Mucosa of stomach (tissue), 1 donor: ENCODE results near the gene FAM186B.

ENCODE experiments used
- H3K27me3 ChIP-seq: one replicate; pipeline ENCODE4 v1.7.0; 2013; ENCODE audit warnings: mild to moderate bottlenecking, low read length; ENCODE audit not compliant: control insufficient read depth, insufficient read depth
- H3K36me3 ChIP-seq: one replicate; pipeline ENCODE4 v1.7.0; 2013; ENCODE audit warnings: low read length; ENCODE audit not compliant: control insufficient read depth, insufficient read depth
- H3K4me1 ChIP-seq: one replicate; pipeline ENCODE4 v1.7.0; 2013; ENCODE audit warnings: mild to moderate bottlenecking, low read length; ENCODE audit not compliant: control insufficient read depth, insufficient read depth
- H3K4me3 ChIP-seq: one replicate; pipeline ENCODE4 v1.7.0; 2013; ENCODE audit warnings: low read length
- H3K9ac ChIP-seq: one replicate; pipeline ENCODE4 v1.7.0; 2013; ENCODE audit warnings: mild to moderate bottlenecking, low read length, moderate library complexity
- H3K9me3 ChIP-seq: one replicate; pipeline ENCODE4 v1.7.0; 2013; ENCODE audit warnings: mild to moderate bottlenecking, low read length, moderate library complexity; ENCODE audit not compliant: control insufficient read depth
- donor health status: Pancreatic carcinoma.

The FAM186B gene

GRCh38 chr12:49632401-49632800 is 27.0 kb upstream of the FAM186B start:
- no peak overlapping the region for H3K9ac ChIP-seq
- H3K4me3 ChIP-seq = no peak overlapping the region
- H3K9me3 ChIP-seq = no peaks in the 10 kb centered on the region
- no peaks in the 10 kb centered on the region for H3K27me3 ChIP-seq
- H3K36me3 ChIP-seq = no peaks in the 10 kb centered on the region
- H3K4me1 ChIP-seq = no peaks in the 10 kb centered on the region

GRCh38 chr12:49631336-49631907 is 26.0 kb upstream of the FAM186B start:
- Histone ChIP-seq H3K36me3 (no peaks in the 10 kb centered on the region), H3K27me3 (no peaks in the 10 kb centered on the region), H3K4me3 (no peak overlapping the region), H3K9me3 (no peaks in the 10 kb centered on the region), H3K4me1 (no peaks in the 10 kb centered on the region), H3K9ac (no peak overlapping the region)

GRCh38 chr12:49627752-49628360 is 22.4 kb upstream of the FAM186B start:
- H3K4me3 ChIP-seq = no peak overlapping the region
- no peaks in the 10 kb centered on the region for H3K9me3 ChIP-seq
- no peak overlapping the region for H3K9ac ChIP-seq
- H3K27me3 ChIP-seq = no peaks in the 10 kb centered on the region
- no peaks in the 10 kb centered on the region for H3K36me3 ChIP-seq
- H3K4me1 ChIP-seq = no peaks in the 10 kb centered on the region

- Histone ChIP-seq H3K27me3 (no peaks in the 10 kb centered on the region), H3K4me1 (peaks cover 1% of the 10 kb centered on the region), H3K4me3 (no peak overlapping the region), H3K9ac (no peak overlapping the region), H3K36me3 (no peaks in the 10 kb centered on the region), H3K9me3 (no peaks in the 10 kb centered on the region)
Observed at GRCh38 chr12:49626836-49627235, 21.4 kb upstream of the FAM186B start.

GRCh38 chr12:49626169-49626835 is 20.9 kb upstream of the FAM186B start:
- Histone ChIP-seq H3K4me1 (peaks cover 6% of the 10 kb centered on the region), H3K36me3 (no peaks in the 10 kb centered on the region), H3K4me3 (no peak overlapping the region), H3K9me3 (no peaks in the 10 kb centered on the region), H3K9ac (no peak overlapping the region), H3K27me3 (no peaks in the 10 kb centered on the region)

- no peak overlapping the region for H3K4me3 ChIP-seq
- H3K4me1 ChIP-seq = peaks cover 6% of the 10 kb centered on the region
- H3K27me3 ChIP-seq = no peaks in the 10 kb centered on the region
- no peaks in the 10 kb centered on the region for H3K9me3 ChIP-seq
- no peak overlapping the region for H3K9ac ChIP-seq
- H3K36me3 ChIP-seq = no peaks in the 10 kb centered on the region
Observed at GRCh38 chr12:49624921-49625577, 19.6 kb upstream of the FAM186B start.

GRCh38 chr12:49623142-49623904 is 17.9 kb upstream of the FAM186B start, which contains the start of gene PRPF40B:
Gene PRPF40B (plus strand): TSS chr12:49623561. CDS start chr12:49623591, 30 bp downstream.
- peaks cover 6% of the 10 kb centered on the region for H3K4me1 ChIP-seq
- peak within 1 kb of the TSS; percentile 53 for H3K9ac ChIP-seq
- H3K4me3 ChIP-seq = peak within 1 kb of the TSS; percentile 91
- H3K27me3 ChIP-seq = no peaks in the 10 kb centered on the region
- H3K9me3 ChIP-seq = no peaks in the 10 kb centered on the region
- no peaks in the 10 kb centered on the region for H3K36me3 ChIP-seq

- Histone ChIP-seq H3K36me3 (no peaks in the 10 kb centered on the region), H3K4me3 (peak overlapping the region; percentile 91), H3K9ac (peak overlapping the region; percentile 53), H3K4me1 (peaks cover 6% of the 10 kb centered on the region), H3K27me3 (no peaks in the 10 kb centered on the region), H3K9me3 (no peaks in the 10 kb centered on the region)
Observed at GRCh38 chr12:49622501-49623141, 17.2 kb upstream of the FAM186B start.

GRCh38 chr12:49621651-49622500 is 16.4 kb upstream of the FAM186B start:
- Histone ChIP-seq H3K4me1 (peaks cover 6% of the 10 kb centered on the region), H3K9ac (peak overlapping the region; percentile 53), H3K27me3 (no peaks in the 10 kb centered on the region), H3K9me3 (no peaks in the 10 kb centered on the region), H3K4me3 (peak overlapping the region; percentile 91), H3K36me3 (no peaks in the 10 kb centered on the region)

GRCh38 chr12:49619286-49619685 is 13.8 kb upstream of the FAM186B start:
- no peaks in the 10 kb centered on the region for H3K9me3 ChIP-seq
- H3K36me3 ChIP-seq = no peaks in the 10 kb centered on the region
- peaks cover 6% of the 10 kb centered on the region for H3K4me1 ChIP-seq
- H3K27me3 ChIP-seq = no peaks in the 10 kb centered on the region
- no peak overlapping the region for H3K4me3 ChIP-seq
- no peak overlapping the region for H3K9ac ChIP-seq

GRCh38 chr12:49618576-49618975 is 13.1 kb upstream of the FAM186B start:
- H3K9me3 ChIP-seq = no peaks in the 10 kb centered on the region

More at GRCh38 chr12:49618576-49618975, 13.1 kb upstream of the FAM186B start:
- H3K4me1 ChIP-seq = peaks cover 6% of the 10 kb centered on the region
- H3K27me3 ChIP-seq = no peaks in the 10 kb centered on the region
- H3K36me3 ChIP-seq = no peaks in the 10 kb centered on the region
- no peak overlapping the region for H3K9ac ChIP-seq
- H3K4me3 ChIP-seq = no peak overlapping the region
